NCI-H187 treated with DMSO at 0.1 percent for 48 hours (cell line): ENCODE results near the gene SEMA5B.

Experiments used
- DNase-seq: peaks from one replicate; lab custom pipeline; 2025; lab: John Stamatoyannopoulos, UW

SEMA5B gene

DNA sequence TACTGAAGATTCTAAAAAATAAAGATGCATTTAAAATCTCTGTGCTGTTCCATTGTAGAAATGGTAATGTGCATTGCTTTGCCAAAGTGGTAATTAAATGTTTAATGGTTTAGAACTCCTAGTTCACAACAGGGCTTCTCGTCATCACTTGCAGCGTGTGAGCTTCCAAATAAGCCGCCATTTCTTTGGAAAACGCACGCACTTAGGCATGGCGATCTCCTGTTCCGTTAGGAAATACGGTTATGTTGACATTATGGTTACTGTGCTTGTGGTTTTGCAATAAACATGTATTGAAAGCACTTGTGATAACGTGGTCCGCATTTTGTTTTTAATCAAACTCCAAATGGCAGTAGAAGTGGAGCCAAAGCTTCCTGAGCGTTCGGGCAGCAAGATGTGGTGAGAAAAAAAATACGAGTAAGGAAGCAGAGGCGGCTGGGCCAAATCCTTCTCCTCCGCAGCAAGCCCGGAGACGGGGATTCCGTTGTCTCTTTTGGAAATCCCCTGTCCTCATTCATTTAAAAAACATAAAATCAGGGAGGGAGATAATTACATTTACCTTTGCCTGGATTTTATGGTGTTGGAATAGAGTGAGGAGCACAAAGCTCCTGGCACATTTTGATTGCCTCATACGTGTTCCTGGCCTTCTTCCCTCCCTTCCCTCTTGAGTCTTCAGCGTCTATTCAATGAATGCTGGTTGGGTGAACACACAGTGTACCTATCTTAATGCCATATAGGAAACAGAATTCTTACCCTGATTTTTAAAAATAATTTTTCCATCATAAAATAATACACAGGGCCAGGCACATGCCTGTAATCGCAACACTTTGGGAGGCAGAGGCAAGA is 135.2 kb downstream of the SEMA5B start:
- no peak for DNase-seq

DNA sequence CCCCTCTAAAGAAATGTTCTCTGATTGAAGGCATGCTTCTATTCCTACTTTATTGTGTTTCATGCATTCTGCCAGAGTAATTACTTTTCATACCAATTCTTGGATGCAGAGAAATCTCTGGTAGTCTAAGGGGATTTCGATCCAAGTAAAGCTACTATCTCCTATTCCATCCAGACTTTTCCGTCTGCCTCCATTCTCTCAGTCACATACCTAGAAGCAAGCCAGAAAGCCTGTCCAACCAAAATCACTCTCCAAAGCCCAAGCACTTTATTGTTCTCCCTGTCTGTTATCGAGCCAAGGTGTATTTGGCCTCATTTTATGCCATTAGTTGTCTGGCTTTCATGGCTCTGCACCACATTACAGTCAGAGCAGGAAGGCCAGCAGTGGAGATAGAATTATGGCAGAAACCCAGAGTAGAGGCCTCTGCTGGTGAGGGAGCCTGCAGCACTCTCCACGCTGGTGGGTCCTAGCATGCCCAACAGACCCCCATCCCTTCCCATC is 136.8 kb downstream of the SEMA5B start:
- no peak for DNase-seq

DNA sequence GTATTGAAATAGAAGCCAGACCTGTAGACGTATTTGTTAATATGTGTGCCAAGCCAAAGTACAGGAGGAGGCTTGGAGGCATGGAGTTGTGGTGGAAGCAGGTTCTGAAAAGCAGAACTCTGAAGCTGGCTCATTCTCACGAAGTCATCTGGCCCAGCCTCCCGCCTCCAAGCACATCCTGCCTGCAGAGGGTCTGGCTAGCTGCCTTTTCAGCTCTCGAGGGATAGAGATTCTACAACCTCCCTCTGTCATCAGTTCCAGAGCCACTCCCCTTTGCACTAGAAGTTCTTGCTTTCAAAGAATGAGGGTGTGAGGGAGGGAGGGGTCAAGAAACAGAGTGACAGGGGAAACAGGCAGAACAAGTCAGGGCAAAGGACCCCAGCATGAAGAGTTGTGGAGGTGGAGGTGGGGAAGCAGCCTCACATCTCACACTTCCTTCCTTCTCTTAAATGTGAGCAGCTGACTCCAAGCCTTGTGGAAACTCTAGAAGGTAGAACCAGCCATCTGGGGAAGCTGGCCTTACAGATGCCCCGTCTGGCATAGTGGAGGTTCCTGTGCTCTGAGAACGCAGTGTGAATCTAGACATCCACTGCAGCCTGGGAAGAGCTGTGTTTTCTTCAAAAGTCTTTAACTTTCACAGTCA is 137.4 kb downstream of the SEMA5B start:
- DNase-seq, result no peak

DNA sequence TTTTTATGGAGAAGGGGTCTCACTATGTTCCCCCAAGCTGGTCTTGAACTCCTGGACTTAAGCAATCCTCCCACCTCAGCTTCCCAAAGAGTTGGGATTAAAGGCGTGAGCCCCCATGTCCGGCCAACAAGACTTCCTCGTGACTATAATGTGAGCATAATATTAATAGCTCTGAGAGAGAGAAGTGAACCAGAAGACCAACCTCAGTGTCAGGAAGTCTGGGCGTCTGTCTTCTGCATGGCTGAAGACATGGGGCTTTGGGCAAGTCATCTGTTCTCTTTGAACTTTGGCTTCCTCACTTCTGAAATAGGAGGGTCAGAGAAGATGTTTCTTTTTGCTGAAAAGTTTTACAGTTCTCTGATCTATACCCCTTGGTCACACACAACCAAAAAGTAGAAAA is 140.6 kb downstream of the SEMA5B start:
- no peak for DNase-seq

DNA sequence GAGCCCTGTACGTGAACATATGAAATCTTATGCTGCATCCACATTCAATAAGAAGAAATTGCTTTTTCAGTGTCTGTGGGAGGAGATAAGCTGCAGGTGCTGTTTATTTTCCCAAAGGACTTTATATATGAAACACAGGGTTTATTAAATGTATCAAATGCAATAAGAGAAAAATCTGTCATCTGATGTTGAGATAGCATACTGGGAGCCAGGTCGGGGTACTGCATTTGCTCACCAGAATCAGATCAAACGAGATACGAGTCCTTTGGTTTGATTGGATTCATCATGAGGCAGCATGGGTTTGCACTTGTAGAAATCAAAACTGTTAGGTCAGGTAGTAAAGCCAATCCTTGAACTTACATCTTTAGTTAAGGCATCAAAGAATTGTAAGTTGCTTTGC is 141.3 kb downstream of the SEMA5B start:
- DNase-seq, result no peak

DNA sequence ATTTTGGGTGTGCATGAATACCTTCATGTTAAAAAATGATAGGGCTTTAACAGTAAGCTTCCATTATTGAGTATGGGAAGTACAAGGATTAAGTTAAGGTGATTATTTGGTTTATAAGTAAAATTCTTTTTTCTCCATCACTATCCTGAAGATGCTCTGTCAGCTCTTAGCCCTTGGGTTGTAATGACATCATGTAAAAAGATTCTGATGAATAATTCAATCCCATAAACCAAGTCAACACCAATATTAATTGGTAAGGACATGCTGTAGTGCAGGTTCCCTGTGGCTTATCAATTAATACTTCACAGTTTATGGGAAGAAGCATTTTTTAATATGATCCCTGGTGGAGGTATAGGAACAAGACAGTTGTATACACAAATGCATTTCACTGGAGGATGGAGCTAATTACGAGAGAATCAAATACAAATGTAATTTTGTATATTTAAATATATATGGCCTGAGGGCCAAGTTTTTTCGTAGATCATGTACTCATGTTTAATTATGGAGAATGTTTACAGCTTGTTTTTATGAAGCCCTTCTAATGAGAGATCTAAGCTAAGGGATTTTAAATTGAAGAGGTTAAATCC is 145.1 kb downstream of the SEMA5B start:
- DNase-seq, result no peak

DNA sequence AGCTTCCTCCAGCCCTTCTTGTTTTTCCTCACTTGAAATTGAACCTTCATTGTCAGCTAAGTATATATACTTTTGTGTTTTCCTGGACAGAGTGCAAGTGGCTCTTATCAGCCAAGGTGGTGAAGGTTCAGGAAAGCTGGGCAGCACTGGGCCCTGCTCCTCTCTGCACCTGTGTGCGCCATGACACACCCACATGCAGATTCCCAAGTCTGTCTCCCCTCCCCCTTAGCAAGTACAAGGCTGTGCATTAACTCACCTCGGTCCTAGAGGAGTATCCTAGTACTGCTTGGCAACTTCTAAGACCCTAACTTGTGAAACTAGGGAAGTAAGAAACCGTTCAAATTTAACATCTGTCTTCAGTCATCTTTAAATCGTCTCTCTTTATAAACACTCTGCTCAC is 146.9 kb downstream of the SEMA5B start:
- no peak for DNase-seq

DNA sequence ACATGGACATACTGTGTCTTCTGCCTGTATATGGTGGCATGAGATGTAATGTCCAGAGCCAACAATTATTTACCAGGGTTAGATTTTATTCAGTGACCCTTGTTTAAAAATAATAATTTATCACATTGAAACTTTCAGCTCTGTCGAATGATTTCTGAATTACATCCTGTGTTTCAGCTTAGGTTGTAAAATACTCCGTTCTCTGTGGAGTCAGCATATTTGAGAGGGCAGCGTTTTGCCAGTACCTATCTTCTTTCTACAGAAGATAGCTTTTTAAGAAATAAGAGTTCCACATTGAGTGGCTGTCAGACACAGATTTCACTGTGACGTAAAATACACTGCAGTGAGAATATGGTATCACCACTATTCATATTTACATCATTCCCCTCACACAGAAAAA is 147.4 kb downstream of the SEMA5B start:
- no peak for DNase-seq

DNA sequence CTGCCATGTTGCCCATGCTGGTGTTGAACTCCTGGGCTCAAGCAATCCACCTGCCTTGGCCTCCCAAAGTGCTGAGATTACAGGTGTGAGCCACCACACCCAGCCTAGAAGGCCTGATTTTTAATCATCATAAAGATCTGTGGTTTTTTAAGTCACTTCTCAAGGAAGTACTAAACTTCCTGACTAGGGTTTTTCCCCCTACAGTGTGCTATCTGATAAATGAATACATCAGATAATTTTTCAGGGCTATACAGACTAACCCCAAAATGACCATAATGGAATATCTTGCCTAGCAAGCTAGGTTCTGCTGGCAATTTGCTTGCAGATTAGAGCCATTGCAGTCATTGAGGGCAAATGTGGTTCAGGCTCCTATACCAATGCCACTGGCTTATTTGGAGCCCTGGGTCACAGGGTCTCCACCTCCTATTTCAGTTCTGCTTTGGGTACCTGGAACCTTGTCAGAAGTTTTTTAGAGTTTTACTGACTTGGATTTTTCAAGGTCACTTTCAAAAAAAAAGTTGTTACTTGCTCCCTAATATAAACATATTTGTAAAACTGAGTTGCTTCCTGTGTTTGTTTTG is 151.9 kb downstream of the SEMA5B start:
- no peak for DNase-seq

DNA sequence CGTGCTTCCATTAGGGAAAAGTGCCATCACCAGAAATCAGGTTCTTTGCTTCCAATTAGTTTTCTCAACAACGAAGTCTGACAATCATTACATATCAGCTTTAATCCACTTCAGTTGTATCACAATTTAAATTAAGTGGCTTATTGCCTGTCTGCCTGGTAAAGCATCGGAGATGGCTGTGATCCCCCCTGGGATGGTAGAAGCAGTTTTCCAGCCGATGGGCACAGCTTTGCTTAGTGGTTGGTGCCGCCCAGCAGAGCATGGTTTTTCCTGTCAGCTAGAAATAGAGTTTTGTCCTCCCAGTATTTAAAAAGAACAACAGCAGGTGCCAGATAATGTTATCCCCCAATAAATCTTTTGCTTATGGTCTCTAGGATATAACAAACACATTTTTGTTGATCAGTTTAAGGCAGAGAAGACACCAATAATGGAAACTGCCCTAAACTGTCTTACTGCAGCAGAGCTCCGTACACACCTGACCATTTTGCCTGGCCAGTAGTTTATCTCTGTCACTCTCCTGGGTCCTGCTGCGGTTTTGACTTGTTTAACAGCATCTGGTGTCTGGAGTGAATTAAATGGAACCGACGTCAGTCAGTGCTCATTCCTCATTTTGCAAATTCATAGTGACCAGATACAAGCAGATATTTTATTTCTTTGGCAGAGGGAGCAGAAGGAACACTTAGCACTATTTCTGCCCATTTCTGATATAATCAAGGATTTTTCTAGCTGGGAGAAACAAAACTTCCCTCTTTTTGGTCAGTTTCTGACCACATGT is 153.6 kb downstream of the SEMA5B start:
- no peak for DNase-seq

DNA sequence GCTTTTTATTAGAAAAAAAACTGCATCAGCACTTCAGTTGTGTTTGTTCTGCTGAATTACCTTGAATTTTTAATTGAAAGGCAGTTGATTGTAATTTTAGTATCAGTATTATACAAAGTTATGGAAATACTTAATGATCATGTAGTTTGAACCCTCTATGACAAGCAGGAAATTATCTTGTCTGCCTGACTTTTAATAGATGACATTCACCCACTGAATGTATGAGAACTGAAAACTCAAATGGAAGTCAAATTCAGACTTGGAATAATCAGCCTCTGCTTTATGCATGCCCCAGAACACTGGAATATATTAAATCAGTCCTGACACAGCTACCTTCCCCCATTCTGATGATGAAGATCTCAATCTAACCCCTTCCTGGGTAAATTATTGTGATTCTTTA is 159.2 kb downstream of the SEMA5B start:
- DNase-seq, result no peak

DNA sequence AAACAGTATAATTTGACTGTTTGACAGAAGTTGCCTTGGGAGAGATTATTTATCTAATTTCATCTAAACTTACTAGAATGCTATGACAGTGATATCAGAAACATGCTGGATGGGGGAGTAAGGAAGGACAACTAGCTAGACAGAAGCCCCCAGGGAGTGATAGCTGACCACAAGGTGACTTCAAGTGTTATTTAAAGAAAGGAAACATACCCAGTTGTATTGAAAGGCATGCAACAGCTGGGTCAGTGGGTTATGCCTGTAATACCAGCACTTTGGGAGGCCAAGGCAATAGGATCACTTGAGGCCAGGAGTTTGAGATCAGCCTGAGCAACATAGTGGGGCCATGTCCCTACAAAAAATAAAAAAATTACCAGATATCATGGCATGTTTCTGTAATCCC is 163.1 kb downstream of the SEMA5B start:
- no peak for DNase-seq

DNA sequence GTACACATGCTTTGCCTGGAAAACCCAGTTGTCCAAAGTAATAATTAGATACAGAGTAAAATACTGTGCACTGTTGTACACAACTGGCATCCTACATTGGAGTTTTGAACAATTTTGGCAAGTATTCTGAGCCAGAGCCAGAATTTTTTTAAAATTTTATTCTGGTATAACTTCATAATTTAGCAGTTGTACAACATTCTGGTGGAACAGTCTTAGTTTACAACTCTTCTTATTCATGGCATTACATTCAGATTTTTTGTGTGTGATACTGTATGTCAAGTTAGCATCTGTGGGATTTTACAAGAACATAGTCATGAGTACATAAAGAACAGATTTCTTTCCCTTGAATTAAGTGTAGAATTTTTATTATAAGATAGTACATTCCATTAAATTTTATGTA is 165.2 kb downstream of the SEMA5B start:
- DNase-seq, result no peak
